HG02763 (cell line): ENCODE measurements around the gene HTRA2.

Experiments used
- ATAC-seq: cut with Tn5 transposase; IDR thresholded peaks from one replicate; pipeline ENCODE4 v1.9.1; 2021; ENCODE audit warnings: mild to moderate bottlenecking, moderate library complexity; ENCODE audit not compliant: unreplicated experiment

HTRA2 gene

DNA sequence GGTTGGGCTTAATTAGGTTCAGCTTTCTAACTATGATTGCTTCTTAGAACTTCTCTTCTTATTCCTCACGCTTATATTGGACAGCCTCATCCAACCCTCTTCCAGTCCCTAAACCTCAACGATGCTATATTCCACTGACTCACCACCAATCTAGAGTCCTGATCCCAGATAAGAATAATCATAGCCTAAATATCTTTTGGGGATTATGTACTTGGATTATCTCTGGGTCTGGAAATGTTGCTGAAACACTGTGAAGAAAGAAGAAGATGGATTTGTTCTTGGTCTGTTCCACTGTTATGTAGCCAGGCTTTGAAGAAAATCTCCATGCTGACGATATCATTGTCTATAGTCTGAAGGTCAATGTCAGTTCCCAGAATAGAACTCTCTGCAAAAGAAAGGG is 51.7 kb downstream of the HTRA2 start:
- ATAC-seq = no peak

DNA sequence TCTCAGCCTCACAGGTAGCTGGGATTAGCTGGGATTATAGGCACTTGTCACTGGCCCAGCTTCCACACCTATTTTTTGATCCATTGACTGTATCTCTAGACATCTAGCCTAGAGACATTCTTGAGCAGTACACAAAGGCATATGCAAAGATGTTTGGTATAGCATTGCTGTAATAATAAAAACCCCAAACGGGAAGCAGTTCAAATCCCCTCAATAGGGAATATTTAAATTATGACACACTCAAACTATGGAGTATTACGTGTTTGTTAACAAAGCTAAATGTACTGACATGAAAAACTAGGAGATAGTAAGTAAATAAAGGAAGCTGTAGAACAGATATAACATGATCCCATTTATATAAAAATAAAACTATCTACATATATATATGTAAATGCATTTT is 52.5 kb downstream of the HTRA2 start:
- no peak for ATAC-seq
